AG20443 (cell line): ENCODE results near the gene CRELD2.
A peak's percentile ranks its signal among the peaks of the same experiment; 100 is the strongest.
"Not testable (repeated sequence)": the region's sequence is repeated elsewhere in the genome, so short reads cannot be mapped to it uniquely, and the experiment has no call there.

Experiments
- DNase-seq: peaks from one replicate; pipeline ENCODE4 v3.0.0; 2012; ENCODE audit warnings: low spot score, mixed read lengths

CRELD2 gene

GRCh38 chr22:49945042-49945794 is 26.8 kb downstream of the CRELD2 start:
- DNase-seq = not testable (repeated sequence)

- no peak for DNase-seq
Observed at GRCh38 chr22:49946612-49947295, 28.3 kb downstream of the CRELD2 start.

GRCh38 chr22:49947296-49947622 is 28.8 kb downstream of the CRELD2 start:
- no peak for DNase-seq

GRCh38 chr22:49948116-49948957 is 29.9 kb downstream of the CRELD2 start:
- DNase-seq = no peak

GRCh38 chr22:49948958-49949913 is 30.8 kb downstream of the CRELD2 start:
- no peak for DNase-seq

- DNase-seq = no peak
Observed at GRCh38 chr22:49949914-49950292, 31.5 kb downstream of the CRELD2 start.

GRCh38 chr22:49950396-49950994 is 32.1 kb downstream of the CRELD2 start:
- no peak for DNase-seq

- no peak for DNase-seq
Observed at GRCh38 chr22:49951000-49951677, 32.7 kb downstream of the CRELD2 start.

- DNase-seq = no peak
Observed at GRCh38 chr22:49951678-49951985, 33.2 kb downstream of the CRELD2 start.

- peak; percentile 81 for DNase-seq
Observed at GRCh38 chr22:49951986-49952896, 33.8 kb downstream of the CRELD2 start.

- no peak for DNase-seq
Observed at GRCh38 chr22:49953027-49953679, 34.7 kb downstream of the CRELD2 start.

- DNase-seq = no peak
Observed at GRCh38 chr22:49953680-49954344, 35.4 kb downstream of the CRELD2 start.

GRCh38 chr22:49954354-49954753 is 35.9 kb downstream of the CRELD2 start:
- DNase-seq = no peak

- DNase-seq = no peak
Observed at GRCh38 chr22:49954991-49955580, 36.7 kb downstream of the CRELD2 start.

GRCh38 chr22:49955581-49956417 is 37.4 kb downstream of the CRELD2 start:
- no peak for DNase-seq

- no peak for DNase-seq
Observed at GRCh38 chr22:49956418-49956770, 38.0 kb downstream of the CRELD2 start.
